Activated CD8-positive, alpha-beta T cell treated with anti-CD3 and anti-CD28 coated beads, Interleukin-2, amount 10 ng/mL, durations not matched to agents 7 days and 5 days (primary cell): Measurements from ENCODE around the gene ARRB1. TPM values are rescaled to one million over a fixed set of nuclear protein-coding genes. Genes with fewer than 3 reads are reported as not detected.

ENCODE experiments used
- ATAC-seq: fragments of 150-1000 bp; cut with Tn5 transposase; one replicate; pipeline ENCODE4 v1.10.0; 2021; ENCODE audit warnings: moderate library complexity
- CTCF ChIA-PET: fragments of 350-600 bp; sonication (Branson Sonifier 250); formaldehyde crosslinking; loops from one replicate; lab custom pipeline; 2021; ENCODE audit warnings: antibody characterized with exemption; lab: Charles Lee
- POLR2A ChIA-PET: fragments of 350-600 bp; sonication (Branson Sonifier 250); formaldehyde crosslinking; loops from one replicate; lab custom pipeline; 2021; ENCODE audit warnings: antibody characterized with exemption; lab: Charles Lee
- DNase-seq: peaks from one replicate; pipeline ENCODE4 v3.0.0-alpha.2; 2020
- H3K27ac Mint-ChIP-seq: one replicate; pipeline ENCODE4 v1.8.0; 2021; ENCODE audit warnings: mild to moderate bottlenecking, mixed read lengths
- H3K27me3 Mint-ChIP-seq: one replicate; pipeline ENCODE4 v1.8.0; 2021; ENCODE audit warnings: low read depth, mixed read lengths
- H3K36me3 Mint-ChIP-seq: one replicate; pipeline ENCODE4 v1.8.0; 2021; ENCODE audit warnings: low read depth, mixed read lengths
- H3K4me1 Mint-ChIP-seq: one replicate; pipeline ENCODE4 v1.8.0; 2021; ENCODE audit warnings: low read depth, mixed read lengths
- H3K4me3 Mint-ChIP-seq: one replicate; pipeline ENCODE4 v1.8.0; 2021; ENCODE audit warnings: mild to moderate bottlenecking, mixed read lengths
- H3K9me3 Mint-ChIP-seq: one replicate; pipeline ENCODE4 v1.8.0; 2022; ENCODE audit warnings: mixed read lengths; ENCODE audit not compliant: insufficient read depth
- total RNA-seq, 2 experiments: library from RNA; stranded (reverse); gene quantifications; one replicate each; pipeline ENCODE4 v1.2.3, GENCODE V29; 2021

ARRB1 gene
- total RNA-seq, 2 experiments from 2014 or later, result 69.4 to 82.6 TPM

GRCh38 chr11:75239531-75240290 is 111.8 kb downstream of the ARRB1 start:
- no peak for DNase-seq
- H3K9me3 Mint-ChIP-seq, result no peaks in the 10 kb centered on the region
- ChIA-PET CTCF (interaction anchor here (0.7 to 17.8 kb wide), 8 partner anchors 9 to 596 kb away, joined by 3 to 538 read pairs (median 6); partner anchors contain the start of gene SLCO2B1), POLR2A (interaction anchor here (1.4 kb wide), 1 partner anchor 78 kb away, joined by 3 read pairs; no protein-coding TSS in a partner anchor)
- peaks cover 52% of the 10 kb centered on the region for H3K27me3 Mint-ChIP-seq
- H3K4me1 Mint-ChIP-seq, result peaks cover 9% of the 10 kb centered on the region
- H3K4me3 Mint-ChIP-seq, result peak overlapping the region; percentile 72
- ATAC-seq, result no peak
- no peaks in the 10 kb centered on the region for H3K36me3 Mint-ChIP-seq
- no peak overlapping the region for H3K27ac Mint-ChIP-seq

- Mint-ChIP-seq H3K27ac (no peak overlapping the region), H3K27me3 (peaks cover 45% of the 10 kb centered on the region), H3K36me3 (no peaks in the 10 kb centered on the region), H3K4me1 (peaks cover 9% of the 10 kb centered on the region), H3K9me3 (no peaks in the 10 kb centered on the region), H3K4me3 (no peak overlapping the region)
- ChIA-PET POLR2A (interaction anchor here (0.6 to 1.4 kb wide), 2 partner anchors 33 to 77 kb away, joined by 3 read pairs; no protein-coding TSS in a partner anchor), CTCF (interaction anchor here (1.0 to 17.8 kb wide), 5 partner anchors 10 to 309 kb away, joined by 3 to 538 read pairs (median 7); partner anchors contain the start of gene SLCO2B1)
- no peak for ATAC-seq
- no peak for DNase-seq
Measured at GRCh38 chr11:75238595-75239440, 112.6 kb downstream of the ARRB1 start.

- Mint-ChIP-seq H3K9me3 (no peaks in the 10 kb centered on the region), H3K4me1 (peaks cover 4% of the 10 kb centered on the region), H3K36me3 (no peaks in the 10 kb centered on the region), H3K27ac (no peak overlapping the region), H3K27me3 (peaks cover 28% of the 10 kb centered on the region), H3K4me3 (no peak overlapping the region)
- ChIA-PET CTCF (interaction anchor here (1.2 to 17.8 kb wide), 4 partner anchors 11 to 205 kb away, joined by 3 to 538 read pairs (median 6); partner anchors contain the start of gene SLCO2B1), POLR2A (no interaction called here)
- DNase-seq, result no peak
- no peak for ATAC-seq
Measured at GRCh38 chr11:75237050-75237449, 114.4 kb downstream of the ARRB1 start.

- no peak overlapping the region for H3K27ac Mint-ChIP-seq
- H3K36me3 Mint-ChIP-seq, result no peaks in the 10 kb centered on the region
- H3K9me3 Mint-ChIP-seq, result no peaks in the 10 kb centered on the region
- H3K27me3 Mint-ChIP-seq, result peaks cover 27% of the 10 kb centered on the region
- H3K4me3 Mint-ChIP-seq, result no peak overlapping the region
- CTCF ChIA-PET, result interaction anchor here (2.6 to 17.8 kb wide), 2 partner anchors 12 to 92 kb away, joined by 7 to 538 read pairs; partner anchors contain the start of gene SLCO2B1
- peaks cover 4% of the 10 kb centered on the region for H3K4me1 Mint-ChIP-seq
- DNase-seq (no peak), ATAC-seq (no peak)
- POLR2A ChIA-PET, result no interaction called here
Measured at GRCh38 chr11:75236062-75236461, 115.4 kb downstream of the ARRB1 start.

- peak; percentile 65 for DNase-seq
Measured at GRCh38 chr11:75233754-75234172, 117.7 kb downstream of the ARRB1 start.

GRCh38 chr11:75230621-75231020 is 120.8 kb downstream of the ARRB1 start:
- no peak overlapping the region for H3K27ac Mint-ChIP-seq
- no peaks in the 10 kb centered on the region for H3K4me1 Mint-ChIP-seq
- no peaks in the 10 kb centered on the region for H3K36me3 Mint-ChIP-seq
- H3K4me3 Mint-ChIP-seq, result no peak overlapping the region
- ChIA-PET POLR2A (no interaction called here), CTCF (interaction anchor here (0.6 to 1.3 kb wide), 4 partner anchors 11 to 486 kb away, joined by 3 to 5 read pairs (median 3); no protein-coding TSS in a partner anchor)
- DNase-seq, result no peak
- no peaks in the 10 kb centered on the region for H3K27me3 Mint-ChIP-seq
- no peaks in the 10 kb centered on the region for H3K9me3 Mint-ChIP-seq
- no peak for ATAC-seq

More at GRCh38 chr11:75233754-75234172, 117.7 kb downstream of the ARRB1 start:
- Mint-ChIP-seq H3K9me3 (no peaks in the 10 kb centered on the region), H3K36me3 (no peaks in the 10 kb centered on the region), H3K4me3 (no peak overlapping the region), H3K27me3 (peaks cover 11% of the 10 kb centered on the region), H3K27ac (no peak overlapping the region), H3K4me1 (no peaks in the 10 kb centered on the region)
- ChIA-PET POLR2A (no interaction called here), CTCF (interaction anchor here (0.9 to 1.9 kb wide), 5 partner anchors 9 to 211 kb away, joined by 3 to 7 read pairs (median 4); no protein-coding TSS in a partner anchor)
- no peak for ATAC-seq

GRCh38 chr11:75229466-75229865 is 122.0 kb downstream of the ARRB1 start:
- no peaks in the 10 kb centered on the region for H3K36me3 Mint-ChIP-seq
- no peaks in the 10 kb centered on the region for H3K4me1 Mint-ChIP-seq
- POLR2A ChIA-PET, result no interaction called here
- H3K27me3 Mint-ChIP-seq, result no peaks in the 10 kb centered on the region
- ATAC-seq (no peak), DNase-seq (no peak)
- CTCF ChIA-PET, result no interaction called here
- no peaks in the 10 kb centered on the region for H3K9me3 Mint-ChIP-seq
- no peak overlapping the region for H3K27ac Mint-ChIP-seq
- H3K4me3 Mint-ChIP-seq, result no peak overlapping the region

GRCh38 chr11:75225794-75226193 is 125.7 kb downstream of the ARRB1 start:
- Mint-ChIP-seq H3K4me1 (no peaks in the 10 kb centered on the region), H3K4me3 (no peak overlapping the region), H3K27ac (no peak overlapping the region), H3K36me3 (no peaks in the 10 kb centered on the region), H3K27me3 (peaks cover 3% of the 10 kb centered on the region), H3K9me3 (no peaks in the 10 kb centered on the region)
- ChIA-PET POLR2A (no interaction called here), CTCF (interaction anchor here (1.0 to 3.2 kb wide), 2 partner anchors 15 to 85 kb away, joined by 5 to 12 read pairs; partner anchors contain the start of gene TPBGL)
- DNase-seq, result no peak
- no peak for ATAC-seq

GRCh38 chr11:75223954-75224643 is 127.4 kb downstream of the ARRB1 start:
- peaks cover 8% of the 10 kb centered on the region for H3K27me3 Mint-ChIP-seq
- no peak overlapping the region for H3K27ac Mint-ChIP-seq
- no peaks in the 10 kb centered on the region for H3K36me3 Mint-ChIP-seq
- H3K9me3 Mint-ChIP-seq, result no peaks in the 10 kb centered on the region
- ChIA-PET POLR2A (interaction anchor here (0.8 kb wide), 1 partner anchor 23 kb away, joined by 3 read pairs; no protein-coding TSS in a partner anchor), CTCF (interaction anchor here (0.7 to 2.3 kb wide), 5 partner anchors 9 to 84 kb away, joined by 3 to 12 read pairs (median 4); no protein-coding TSS in a partner anchor)
- H3K4me3 Mint-ChIP-seq, result no peak overlapping the region
- DNase-seq, result no peak
- ATAC-seq, result no peak
- no peaks in the 10 kb centered on the region for H3K4me1 Mint-ChIP-seq

- no peak overlapping the region for H3K4me3 Mint-ChIP-seq
- CTCF ChIA-PET, result interaction anchor here (1.3 to 2.3 kb wide), 2 partner anchors 21 to 28 kb away, joined by 5 to 6 read pairs; no protein-coding TSS in a partner anchor
- no peaks in the 10 kb centered on the region for H3K9me3 Mint-ChIP-seq
- H3K36me3 Mint-ChIP-seq, result no peaks in the 10 kb centered on the region
- peaks cover 24% of the 10 kb centered on the region for H3K27me3 Mint-ChIP-seq
- POLR2A ChIA-PET, result no interaction called here
- no peak overlapping the region for H3K27ac Mint-ChIP-seq
- no peak for ATAC-seq
- no peaks in the 10 kb centered on the region for H3K4me1 Mint-ChIP-seq
- DNase-seq, result no peak
Measured at GRCh38 chr11:75219869-75220268, 131.6 kb downstream of the ARRB1 start.

- DNase-seq, result no peak
- CTCF ChIA-PET, result interaction anchor here (0.6 to 1.9 kb wide), 11 partner anchors 9 to 73 kb away, joined by 3 to 21 read pairs (median 4); partner anchors contain the start of gene TPBGL
- no peaks in the 10 kb centered on the region for H3K36me3 Mint-ChIP-seq
- H3K27ac Mint-ChIP-seq, result no peak overlapping the region
- POLR2A ChIA-PET, result no interaction called here
- H3K4me3 Mint-ChIP-seq, result no peak overlapping the region
- H3K27me3 Mint-ChIP-seq, result peaks cover 27% of the 10 kb centered on the region
- no peak for ATAC-seq
- H3K9me3 Mint-ChIP-seq, result no peaks in the 10 kb centered on the region
- H3K4me1 Mint-ChIP-seq, result no peaks in the 10 kb centered on the region
Measured at GRCh38 chr11:75214843-75215242, 136.6 kb downstream of the ARRB1 start.
